OCI-LY7 (cell line): ENCODE results near the gene RBM4.

Experiments used
- EZH2phosphoT487 ChIP-seq: fragments of 200-600 bp; sonication (generic); IDR thresholded peaks from 2 replicates; pipeline ENCODE4 v1.6.1; 2018; ENCODE audit warnings: low read depth, borderline replicate concordance, mild to moderate bottlenecking, mixed run types, antibody characterized with exemption, low read length, moderate library complexity, mixed read lengths
- TF ChIP-seq, protein P1 (sequence below): fragments of 200-600 bp; sonication (generic); conservative IDR thresholded peaks from 2 replicates; pipeline ENCODE4 v1.5.1; 2014; ENCODE audit warnings: mild to moderate bottlenecking, antibody characterized with exemption, low read length, moderate library complexity, mixed read lengths

GRCh38 chr11:66624450-66624849 is 14.1 kb upstream of the RBM4 start:
- TF ChIP-seq, protein P1, sequence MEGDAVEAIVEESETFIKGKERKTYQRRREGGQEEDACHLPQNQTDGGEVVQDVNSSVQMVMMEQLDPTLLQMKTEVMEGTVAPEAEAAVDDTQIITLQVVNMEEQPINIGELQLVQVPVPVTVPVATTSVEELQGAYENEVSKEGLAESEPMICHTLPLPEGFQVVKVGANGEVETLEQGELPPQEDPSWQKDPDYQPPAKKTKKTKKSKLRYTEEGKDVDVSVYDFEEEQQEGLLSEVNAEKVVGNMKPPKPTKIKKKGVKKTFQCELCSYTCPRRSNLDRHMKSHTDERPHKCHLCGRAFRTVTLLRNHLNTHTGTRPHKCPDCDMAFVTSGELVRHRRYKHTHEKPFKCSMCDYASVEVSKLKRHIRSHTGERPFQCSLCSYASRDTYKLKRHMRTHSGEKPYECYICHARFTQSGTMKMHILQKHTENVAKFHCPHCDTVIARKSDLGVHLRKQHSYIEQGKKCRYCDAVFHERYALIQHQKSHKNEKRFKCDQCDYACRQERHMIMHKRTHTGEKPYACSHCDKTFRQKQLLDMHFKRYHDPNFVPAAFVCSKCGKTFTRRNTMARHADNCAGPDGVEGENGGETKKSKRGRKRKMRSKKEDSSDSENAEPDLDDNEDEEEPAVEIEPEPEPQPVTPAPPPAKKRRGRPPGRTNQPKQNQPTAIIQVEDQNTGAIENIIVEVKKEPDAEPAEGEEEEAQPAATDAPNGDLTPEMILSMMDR = no peak
- no peak for TF ChIP-seq EZH2phosphoT487
